ENCODE measurements around the gene TRIM41.

Gene TRIM41

GRCh38 chr5:181200816-181201215 lies 22.3 kb upstream of the TRIM41 start:
- no peak for DNase-seq (ENCODE audit: low read depth in 1 of 2, low spot score in 1 of 2)
- no peak overlapping the region for H3K4me3 ChIP-seq (replicated peaks; ENCODE audit: insufficient read depth, low read length)
- peaks cover 10% of the 10 kb centered on the region for H3K27me3 ChIP-seq (ENCODE audit: insufficient read depth, poor library complexity, severe bottlenecking)
- no peak overlapping the region for H3K27ac ChIP-seq (replicated peaks)
- TF ChIP-seq SPI1 (IDR thresholded peaks at IDR 0.05; ENCODE audit: borderline replicate concordance, low read depth) (no peak), CTCF (IDR thresholded peaks at IDR 0.05; ENCODE audit: insufficient read depth, low read length) (no peak), POLR2AphosphoS5 (IDR thresholded peaks at IDR 0.05; ENCODE audit: low read depth) (no peak), GABPA (IDR thresholded peaks at IDR 0.05; ENCODE audit: low read depth) (no peak), REST (IDR thresholded peaks at IDR 0.05; ENCODE audit: insufficient replicate concordance, low read depth) (no peak)

GRCh38 chr5:181203093-181203711 lies 19.9 kb upstream of the TRIM41 start:
- Histone ChIP-seq H3K4me3 (replicated peaks; ENCODE audit: insufficient read depth, low read length) (no peak overlapping the region), H3K27me3 (ENCODE audit: insufficient read depth, poor library complexity, severe bottlenecking) (peaks cover 13% of the 10 kb centered on the region), H3K27ac (replicated peaks) (no peak overlapping the region)
- DNase-seq (ENCODE audit: low read depth in 1 of 2, low spot score in 1 of 2), result peak; percentile 53 to 81
- TF ChIP-seq CTCF (IDR thresholded peaks at IDR 0.05; ENCODE audit: insufficient read depth, low read length), result no peak
- TF ChIP-seq SPI1 (IDR thresholded peaks at IDR 0.05; ENCODE audit: borderline replicate concordance, low read depth), result no peak
- TF ChIP-seq POLR2AphosphoS5 (IDR thresholded peaks at IDR 0.05; ENCODE audit: low read depth), result no peak
- no peak for TF ChIP-seq GABPA (IDR thresholded peaks at IDR 0.05; ENCODE audit: low read depth)
- TF ChIP-seq REST (IDR thresholded peaks at IDR 0.05; ENCODE audit: insufficient replicate concordance, low read depth), result no peak

GRCh38 chr5:181203777-181204112 lies 19.3 kb upstream of the TRIM41 start:
- DNase-seq (ENCODE audit: low read depth in 1 of 2, low spot score in 1 of 2), result no peak
- no peak overlapping the region for H3K27ac ChIP-seq (replicated peaks)
- no peak overlapping the region for H3K4me3 ChIP-seq (replicated peaks; ENCODE audit: insufficient read depth, low read length)
- peaks cover 13% of the 10 kb centered on the region for H3K27me3 ChIP-seq (ENCODE audit: insufficient read depth, poor library complexity, severe bottlenecking)
- no peak for TF ChIP-seq POLR2AphosphoS5 (IDR thresholded peaks at IDR 0.05; ENCODE audit: low read depth)
- TF ChIP-seq CTCF (IDR thresholded peaks at IDR 0.05; ENCODE audit: insufficient read depth, low read length), result no peak
- TF ChIP-seq REST (IDR thresholded peaks at IDR 0.05; ENCODE audit: insufficient replicate concordance, low read depth), result no peak
- TF ChIP-seq SPI1 (IDR thresholded peaks at IDR 0.05; ENCODE audit: borderline replicate concordance, low read depth), result no peak
- TF ChIP-seq GABPA (IDR thresholded peaks at IDR 0.05; ENCODE audit: low read depth), result no peak
